Hematopoietic multipotent progenitor cell (in vitro differentiated cells): Measurements from ENCODE around the gene DMRT1. TPM values are rescaled to one million over a fixed set of nuclear protein-coding genes. Genes with fewer than 3 reads are reported as not detected.

Source experiments
- DNase-seq, 3 donors: peaks; one replicate each; pipeline ENCODE4 v3.0.0-alpha.2; 2011 to 2015; ENCODE audit warnings: low read depth in 2 of 3, low spot score in 2 of 3
- total RNA-seq: library from RNA; depleted of rRNA; stranded (reverse); fragments of >200 nt; gene quantifications from one replicate; pipeline ENCODE4 v1.2.3, GENCODE V29; 2012

The DMRT1 gene
- total RNA-seq, 1 donor: not detected

DNA sequence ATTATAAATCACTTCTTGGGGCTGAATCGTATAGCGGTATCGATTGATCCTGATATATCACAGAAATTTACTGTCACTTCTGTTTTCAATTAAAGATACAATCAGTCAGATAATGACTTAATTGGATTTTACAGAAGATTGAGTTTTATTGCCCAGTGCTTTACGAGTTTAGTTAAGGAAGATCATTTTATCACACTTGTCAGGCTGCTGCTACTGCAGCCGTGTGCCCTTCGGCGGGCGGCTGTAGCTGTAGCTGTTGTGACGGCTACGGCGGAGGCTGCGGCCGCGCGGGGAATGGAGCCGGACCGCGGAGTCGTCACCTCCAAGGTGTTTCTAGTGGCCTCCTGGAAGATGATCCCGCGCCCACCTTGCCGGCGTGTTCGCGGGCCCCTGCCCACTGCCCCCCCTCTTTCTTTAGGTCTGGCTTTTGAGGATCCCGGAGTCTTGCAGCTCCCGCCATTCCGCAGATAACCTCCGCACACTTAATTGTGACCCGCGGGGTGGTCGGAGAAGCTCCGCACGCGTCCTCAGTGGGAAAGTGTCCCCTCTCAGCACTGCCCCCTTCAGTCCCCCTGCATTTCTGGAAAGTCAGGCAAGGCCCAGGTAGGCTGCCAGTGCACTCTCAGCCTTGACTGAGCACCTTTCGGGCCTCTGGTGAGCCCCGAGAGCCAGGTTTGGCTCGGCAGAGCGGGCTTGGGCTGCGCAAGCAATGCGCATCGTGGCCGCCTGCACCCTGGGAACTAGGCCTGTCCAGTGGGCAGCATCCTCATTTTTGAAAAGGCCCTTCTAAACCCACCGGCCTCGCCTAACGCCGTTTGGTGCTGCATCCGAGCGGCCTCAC, 128.0 kb downstream of the DMRT1 start:
- DNase-seq: peak in 1 of 3 donors; percentile 22

DNA sequence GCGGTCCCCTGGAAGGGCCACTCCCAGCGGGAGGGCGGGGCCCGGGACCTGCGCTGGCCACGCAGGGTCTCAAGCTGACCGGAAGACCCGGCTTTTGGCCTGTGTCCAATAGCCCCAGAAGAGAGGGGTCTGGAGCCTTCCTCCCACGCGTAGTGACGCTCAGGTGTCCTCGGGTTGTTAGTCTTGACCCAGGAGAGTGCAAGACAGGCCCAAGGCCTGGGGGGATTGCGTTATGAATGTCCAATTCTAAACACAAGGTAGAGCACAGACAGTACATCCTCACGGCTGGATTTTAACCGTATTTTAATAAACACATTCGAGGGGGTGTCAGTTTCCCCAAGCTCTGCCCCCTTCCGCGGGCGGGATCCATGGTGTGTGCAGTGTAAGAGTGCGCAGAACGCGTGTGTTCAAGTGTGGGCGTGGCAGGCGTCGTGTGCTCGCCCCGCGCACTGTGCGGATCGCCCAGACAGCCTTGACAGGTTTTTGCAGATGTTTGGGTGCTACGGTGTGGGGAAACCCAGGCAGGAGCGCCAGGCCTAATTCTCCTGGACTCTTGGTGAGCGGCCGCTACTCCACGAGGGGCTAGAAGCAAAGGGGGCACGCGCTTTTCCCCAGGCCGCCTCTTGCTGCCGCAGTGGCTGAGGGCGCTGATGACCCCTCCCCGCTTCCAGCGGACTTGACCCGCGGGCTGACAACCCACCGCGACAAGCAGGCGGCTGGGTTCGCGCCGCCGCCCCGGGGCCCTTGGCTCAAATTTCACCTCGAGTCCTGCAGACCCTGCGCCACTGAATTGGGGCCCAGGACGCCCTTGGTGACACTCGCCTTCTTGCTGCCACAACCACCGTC, 128.9 kb downstream of the DMRT1 start:
- DNase-seq: no peak

DNA sequence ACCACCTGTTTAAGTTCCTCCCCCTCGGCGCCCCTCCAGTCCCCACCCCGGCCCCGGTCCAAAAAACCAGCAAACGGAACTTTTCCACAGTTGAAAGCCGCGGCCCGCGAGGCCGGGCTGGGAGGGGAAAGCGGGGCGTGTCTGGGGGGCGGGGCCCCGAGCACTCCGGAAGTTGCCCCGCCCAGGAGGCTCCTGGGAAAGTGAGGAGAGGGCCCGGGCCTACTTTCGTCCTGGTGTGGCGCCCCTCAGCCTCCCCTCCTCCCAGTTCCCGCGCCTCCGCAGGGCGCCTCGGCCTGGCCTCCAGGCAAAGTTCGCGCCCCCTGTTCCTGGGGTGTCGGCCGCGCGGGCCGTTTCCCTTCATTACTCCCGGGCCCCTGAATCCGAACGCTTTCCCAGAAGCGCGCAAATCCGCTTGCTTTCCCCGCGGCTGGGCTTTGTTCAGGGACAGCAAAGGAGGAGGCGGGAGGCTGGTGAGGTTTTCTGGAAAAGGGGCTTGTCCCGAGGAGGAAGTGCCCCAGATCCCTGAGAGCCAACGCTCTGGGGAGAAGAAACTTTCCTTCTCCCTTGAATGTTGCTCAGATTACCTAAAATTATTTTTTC, 130.5 kb downstream of the DMRT1 start:
- DNase-seq: no peak

DNA sequence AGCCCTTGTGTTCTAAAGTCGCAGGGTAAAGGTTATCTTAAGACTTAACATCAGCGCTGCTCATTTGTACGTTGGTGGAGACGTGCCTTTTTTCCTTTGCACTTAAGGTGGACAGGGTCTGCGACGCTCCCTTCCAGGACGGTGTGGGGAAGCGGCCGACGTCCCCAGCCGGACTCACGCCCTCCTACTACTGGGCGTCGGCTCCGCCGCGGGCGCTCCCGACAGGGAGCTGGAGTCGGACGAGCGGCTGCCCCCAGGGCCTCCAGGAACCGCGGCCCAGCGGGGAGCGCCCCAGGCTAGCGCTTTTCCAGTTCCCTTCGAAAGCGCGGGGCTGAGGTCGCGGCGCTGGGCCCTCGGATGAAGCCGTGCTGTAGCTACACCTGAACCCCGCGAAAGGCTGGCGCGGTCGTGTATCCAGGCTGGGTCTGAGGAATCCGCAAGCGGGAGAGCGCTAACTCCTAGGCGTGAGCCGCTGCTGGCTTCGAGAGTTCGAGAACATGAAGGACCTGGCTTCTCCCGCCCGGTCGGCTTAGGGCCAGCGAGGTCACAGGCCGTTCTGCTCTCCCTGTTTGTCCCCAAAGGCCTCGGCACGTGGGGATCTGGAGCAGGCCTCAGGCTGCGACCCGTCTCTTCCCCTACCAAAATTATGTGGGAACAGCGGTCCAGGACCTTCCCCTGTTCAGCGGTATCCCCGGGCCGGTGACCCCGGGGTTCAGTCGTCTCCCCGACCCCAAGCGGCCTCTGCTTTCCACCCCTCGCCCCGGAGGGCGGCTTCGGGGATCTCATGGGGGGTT, 131.2 kb downstream of the DMRT1 start:
- peak in 1 of 3 donors; percentile 34 for DNase-seq

DNA sequence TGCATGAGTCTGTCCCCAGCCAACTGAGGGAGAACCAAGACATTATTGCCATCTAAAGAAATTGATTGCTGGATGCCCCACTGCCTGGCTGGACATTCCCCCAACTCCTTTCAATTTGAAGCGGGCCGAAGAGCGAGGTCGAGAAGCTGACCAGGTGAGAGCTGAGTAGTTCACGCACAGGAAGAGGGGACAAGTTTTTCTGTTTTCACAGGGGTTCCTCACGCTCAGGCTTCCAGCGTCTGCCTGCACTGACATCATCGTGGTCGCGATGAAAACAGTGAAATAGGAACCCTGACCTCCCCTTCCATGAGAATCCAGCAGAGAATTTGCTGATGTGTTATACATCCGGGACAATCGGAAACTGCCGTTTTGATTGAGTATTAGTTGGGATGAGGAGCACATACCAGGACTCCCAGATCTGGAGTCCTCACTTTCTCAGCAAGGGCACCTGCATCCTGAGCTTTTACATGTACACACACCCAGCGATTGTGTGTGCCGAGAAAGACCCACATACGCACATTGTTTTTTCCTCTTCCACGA, 131.9 kb downstream of the DMRT1 start:
- DNase-seq: peak in 1 of 3 donors; percentile 17

DNA sequence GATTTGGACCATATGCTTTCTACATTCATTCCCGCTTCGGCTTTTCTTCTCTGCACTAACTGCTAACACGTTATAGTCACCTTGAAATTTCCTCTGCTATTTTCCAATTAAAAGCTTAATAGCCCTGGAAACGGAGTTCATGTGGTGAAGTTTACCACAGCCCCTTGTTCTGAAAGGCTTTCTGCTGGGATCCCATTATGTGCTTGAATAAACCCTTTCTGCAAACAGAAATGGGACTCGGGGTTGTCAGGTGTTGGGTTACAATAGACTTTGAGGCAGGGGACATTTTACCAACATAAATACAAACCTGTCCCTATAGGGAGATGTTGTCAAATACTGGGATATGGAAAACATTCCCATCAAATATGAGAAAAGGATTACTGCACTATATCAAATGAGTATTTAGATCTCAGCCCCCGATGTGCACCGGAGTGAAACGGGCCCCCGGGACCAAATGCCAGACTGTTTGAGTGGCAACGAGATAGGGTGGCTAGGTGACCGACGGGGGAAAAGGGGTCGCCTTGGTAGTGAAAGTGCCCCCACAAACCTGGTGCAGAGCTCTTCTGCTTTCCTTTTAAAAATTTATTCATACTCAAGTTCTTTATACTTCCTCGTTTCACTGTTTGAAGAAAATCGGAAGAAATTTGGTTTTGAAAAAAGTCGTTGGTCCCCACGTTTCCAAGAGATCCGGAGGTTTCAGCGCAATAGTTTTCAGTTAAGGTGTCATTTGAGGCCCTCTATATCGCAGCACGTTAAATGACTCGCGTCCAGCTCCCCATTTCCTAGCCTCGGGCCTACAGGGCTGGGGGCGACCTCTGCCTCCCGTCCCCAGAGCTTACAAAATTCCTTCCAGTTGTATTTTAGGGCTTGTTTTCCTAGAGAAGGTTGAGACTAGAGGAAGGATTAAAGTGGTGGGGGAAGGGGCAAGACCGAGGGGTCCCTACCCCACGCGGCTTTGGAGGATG, 132.8 kb downstream of the DMRT1 start:
- peak in 1 of 3 donors; percentile 28 for DNase-seq

DNA sequence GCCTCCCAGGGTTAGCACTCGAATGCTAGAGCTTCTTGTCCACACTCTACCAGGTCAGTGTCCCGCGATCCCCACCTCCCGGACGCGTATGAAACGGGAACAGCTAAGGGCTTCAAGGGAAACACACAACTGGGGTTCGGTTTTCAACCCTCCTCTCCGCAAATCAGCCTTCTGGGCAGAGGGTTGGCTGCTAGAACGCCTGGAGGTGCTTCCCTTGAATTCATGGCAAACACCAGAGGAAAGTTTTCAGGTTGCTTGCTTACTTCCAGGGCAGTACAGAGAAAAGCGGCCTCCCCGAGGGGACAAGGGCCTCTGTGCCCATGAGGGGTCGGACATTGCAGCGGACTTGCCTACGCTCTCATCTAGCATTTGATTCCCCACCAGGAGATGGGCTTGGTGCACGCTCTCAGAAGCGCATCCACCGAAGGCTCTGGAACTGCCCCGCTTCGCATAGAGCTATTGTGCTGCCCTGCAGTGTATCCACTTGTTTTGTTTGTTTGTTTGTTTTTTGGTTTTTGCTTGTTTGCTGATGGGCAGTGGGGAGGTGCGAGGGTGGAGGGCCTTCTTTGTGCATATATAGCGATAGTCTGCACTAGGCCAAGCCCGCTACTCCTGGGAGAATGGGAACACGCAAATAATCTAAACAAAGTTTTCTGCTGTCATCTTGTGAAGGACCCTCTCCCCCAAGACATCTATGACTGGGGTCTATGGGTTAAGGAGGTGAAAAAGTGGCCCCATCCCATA, 133.7 kb downstream of the DMRT1 start:
- no peak for DNase-seq

DNA sequence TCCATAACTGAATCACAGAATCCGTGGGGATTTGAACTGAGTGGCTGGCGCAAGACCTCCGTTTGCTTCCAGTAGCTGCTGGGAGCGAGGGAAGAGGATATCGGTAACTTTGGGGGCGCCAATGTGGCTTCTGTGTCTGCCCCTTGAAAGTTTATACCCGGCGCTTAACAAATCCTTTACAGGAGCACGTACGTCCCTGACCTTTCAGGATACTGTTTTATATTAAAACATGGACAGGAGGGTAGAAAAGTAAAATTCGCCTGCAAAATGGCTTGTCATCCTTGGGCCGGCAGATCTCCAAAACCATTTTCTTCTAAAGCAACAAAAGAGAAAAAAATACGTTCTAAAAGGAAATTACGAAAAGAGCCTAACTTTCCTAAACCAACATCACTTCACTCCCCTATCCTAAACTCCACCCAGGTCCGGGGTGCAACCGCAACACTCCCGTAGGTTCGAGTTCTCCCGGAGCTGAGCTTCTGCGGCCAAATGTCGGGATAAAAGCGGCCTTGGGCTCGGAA, 134.3 kb downstream of the DMRT1 start:
- DNase-seq: no peak

DNA sequence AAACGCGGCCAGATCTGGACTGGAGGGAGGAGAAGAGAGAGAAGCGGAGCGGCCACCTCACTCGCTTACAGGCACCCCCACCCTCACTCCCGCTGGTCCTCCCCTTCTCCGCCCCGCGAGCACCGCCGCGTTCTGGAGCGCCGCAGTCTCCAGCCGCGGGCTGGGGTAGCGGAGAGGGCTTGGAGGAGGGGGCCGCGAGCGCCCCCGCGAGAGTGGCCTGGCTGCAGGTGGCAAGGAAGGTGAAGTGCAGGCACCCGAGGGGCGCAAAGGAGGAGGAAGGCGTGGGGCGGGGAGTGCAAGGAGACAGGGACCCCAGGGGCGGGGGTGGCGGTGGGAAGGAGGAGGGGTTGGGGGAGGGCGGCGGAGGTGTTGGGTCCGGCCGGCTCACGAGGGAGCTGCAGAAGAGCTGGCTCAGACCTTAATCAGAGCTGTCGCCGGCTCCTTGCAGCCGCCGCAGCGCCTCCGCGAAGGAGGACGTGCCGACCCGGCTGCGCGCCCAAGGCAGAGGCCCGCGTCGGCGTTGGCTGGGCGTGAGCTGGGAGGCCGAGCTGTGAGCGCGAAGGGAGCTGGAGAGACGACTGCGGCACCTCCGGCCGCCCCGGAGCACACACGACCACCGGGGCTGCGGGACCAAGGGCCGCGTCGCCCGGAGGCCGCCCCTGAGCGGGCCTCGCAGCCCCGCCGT, 134.9 kb downstream of the DMRT1 start, which contains the start of gene DMRT3:
TSS of gene DMRT3 (plus strand) at position 398 of the 685 bp plus-strand sequence. CDS start 347 bp downstream, outside the sequence.
- peak in 1 of 3 donors; percentile 35 for DNase-seq

DNA sequence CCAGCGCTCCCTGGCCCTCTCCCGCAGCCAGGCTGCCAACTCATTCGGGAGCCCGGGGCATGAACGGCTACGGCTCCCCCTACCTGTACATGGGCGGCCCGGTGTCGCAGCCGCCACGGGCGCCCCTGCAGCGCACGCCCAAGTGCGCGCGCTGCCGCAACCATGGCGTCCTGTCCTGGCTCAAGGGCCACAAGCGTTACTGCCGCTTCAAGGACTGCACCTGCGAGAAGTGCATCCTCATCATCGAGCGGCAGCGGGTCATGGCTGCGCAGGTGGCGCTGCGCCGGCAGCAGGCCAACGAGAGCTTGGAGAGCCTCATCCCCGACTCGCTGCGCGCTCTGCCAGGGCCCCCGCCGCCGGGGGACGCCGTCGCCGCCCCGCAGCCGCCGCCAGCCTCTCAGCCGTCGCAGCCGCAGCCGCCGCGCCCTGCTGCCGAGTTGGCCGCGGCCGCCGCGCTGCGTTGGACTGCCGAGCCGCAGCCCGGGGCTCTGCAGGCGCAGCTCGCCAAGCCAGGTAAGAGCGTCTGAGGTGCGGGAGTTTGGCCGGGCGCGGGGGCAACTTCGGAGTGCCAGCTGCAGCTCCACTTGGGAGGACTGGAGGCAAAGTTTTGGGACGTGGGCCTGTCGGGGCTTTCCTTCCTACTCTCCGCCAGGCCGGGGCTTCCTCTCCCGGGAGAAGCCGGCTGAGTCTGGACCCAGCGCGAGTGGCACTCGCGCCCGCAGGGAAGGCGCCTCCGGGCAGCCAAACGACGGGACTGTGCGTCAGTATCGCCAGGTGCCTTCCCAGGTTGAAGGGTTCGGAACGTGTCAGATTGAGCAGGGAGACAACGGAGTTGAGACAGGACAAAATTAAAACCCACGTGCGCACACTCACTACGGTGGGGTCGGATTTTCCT, 135.7 kb downstream of the DMRT1 start:
- peak in 1 of 3 donors; percentile 27 for DNase-seq

DNA sequence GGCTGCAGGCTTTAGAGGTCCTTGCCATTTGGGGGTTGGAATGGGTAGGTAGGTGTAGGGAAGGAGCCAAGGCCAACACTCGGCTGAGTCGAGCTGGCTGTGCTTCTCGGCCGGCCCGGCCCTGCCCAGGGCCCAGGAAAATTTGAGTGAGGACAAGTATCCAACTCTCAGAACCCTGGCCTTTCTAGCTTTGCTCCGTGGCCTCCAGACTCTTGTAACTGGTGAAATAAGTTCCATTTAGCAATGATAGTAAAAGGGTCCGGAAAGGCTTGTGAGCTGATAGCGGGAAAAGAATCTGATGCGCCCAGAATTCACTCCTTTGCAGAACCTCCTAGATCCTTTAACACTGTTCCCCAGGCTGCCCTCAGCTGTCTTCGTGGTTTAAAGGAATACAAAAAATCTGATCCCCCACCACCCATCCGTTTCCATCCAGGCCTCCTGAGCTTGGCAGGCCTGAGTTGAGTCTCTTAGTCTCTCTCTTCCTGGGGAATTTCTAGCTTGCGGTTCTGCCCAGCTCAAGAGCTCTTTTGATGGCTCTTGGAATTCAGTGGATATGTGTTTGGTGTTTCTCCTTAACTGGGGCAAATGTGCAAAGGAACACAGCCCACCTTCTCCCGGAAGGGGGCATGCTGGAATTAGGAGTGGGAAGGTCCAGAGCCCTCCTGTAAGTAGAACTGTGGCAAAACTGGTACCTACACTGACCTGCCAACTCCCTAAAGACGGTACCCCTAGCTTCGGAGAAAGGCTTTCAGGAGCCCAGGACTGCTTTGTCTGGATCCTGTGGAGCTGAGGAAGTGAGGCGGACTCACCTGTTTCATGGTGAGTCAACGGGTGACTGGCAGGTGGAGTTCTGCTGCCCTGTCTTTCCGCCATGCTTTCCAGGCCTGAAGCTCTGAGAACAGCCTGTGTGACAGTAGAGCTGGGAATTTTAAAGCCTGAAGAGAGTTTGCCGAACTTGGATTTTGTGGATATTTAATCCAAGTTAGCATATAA, 136.6 kb downstream of the DMRT1 start:
- no peak for DNase-seq

DNA sequence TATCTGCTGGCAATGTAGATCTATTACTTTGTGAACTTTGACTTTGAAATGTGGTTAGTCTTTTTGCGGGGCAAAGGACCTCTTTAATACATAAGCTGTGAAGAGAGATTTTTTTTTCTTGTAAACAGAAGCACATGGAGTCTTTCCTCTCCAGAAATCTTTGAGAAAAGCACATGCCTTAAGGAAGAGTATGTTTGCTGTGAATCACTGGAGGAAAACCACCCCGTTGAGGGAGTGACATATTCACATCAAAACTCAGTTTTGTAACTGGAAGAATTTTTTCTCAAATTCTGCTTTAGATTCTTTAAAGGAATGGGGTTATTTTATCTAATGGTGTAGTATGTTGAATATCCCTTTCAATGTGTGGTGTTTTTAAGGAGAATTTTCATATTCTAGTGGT, 138.5 kb downstream of the DMRT1 start:
- DNase-seq: no peak

DNA sequence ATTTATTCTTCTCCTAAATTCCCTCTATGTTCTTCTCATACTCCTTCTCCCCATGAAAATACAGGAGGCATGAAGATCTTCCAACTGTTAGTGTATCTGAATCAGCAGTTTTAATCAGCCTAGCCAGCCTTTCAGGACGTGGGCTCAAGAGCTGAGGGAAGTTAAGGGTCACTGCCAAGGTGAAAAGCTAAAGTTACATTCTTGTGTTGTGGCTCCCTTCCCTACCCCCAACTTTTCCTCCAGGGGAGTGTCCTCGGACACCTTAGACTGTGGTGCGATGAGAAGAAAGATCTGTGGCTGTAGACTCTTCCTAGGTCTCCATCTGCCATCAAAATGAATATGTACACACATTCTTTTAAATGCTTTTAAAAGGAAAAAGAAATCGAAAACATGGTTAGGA, 139.1 kb downstream of the DMRT1 start:
- no peak for DNase-seq

DNA sequence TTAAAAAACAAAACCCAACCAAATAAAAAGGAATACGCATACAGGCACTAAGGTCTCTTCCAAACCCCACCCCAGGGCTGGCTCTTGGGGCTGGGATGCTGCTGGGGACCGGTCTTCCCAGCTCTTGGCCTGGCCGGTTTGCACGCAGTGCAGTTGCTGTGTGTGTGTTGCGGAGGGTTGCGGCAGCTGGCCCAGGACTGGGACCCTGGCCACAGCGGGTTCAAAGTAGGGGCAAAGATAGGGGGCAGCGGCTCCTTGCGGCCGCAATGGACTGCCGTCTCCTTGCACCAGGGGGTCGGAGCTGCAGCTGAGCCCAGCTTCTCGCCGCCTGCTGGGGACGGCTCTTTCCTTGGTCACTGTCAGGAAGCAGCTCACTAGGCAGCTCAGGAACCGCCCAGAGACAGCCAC, 140.0 kb downstream of the DMRT1 start:
- no peak for DNase-seq
